PC-3 (cell line): ENCODE results near the gene FAN1. TPM values are rescaled to one million over a fixed set of nuclear protein-coding genes. Genes with fewer than 3 reads are reported as not detected.

Source experiments
- ATAC-seq: fragments of 200-7000 bp; cut with Tn5 transposase; 2 replicates; pipeline ENCODE4 v1.9.1; 2020; ENCODE audit warnings: mild to moderate bottlenecking, moderate library complexity
- BruUV-seq: library from RNA; stranded (reverse); fragments of 400-500 nt; replicated peaks from 2 replicates; lab custom pipeline; 2021; lab: Mats Ljungman, UMichigan
- CTCF ChIA-PET: fragments of 300-600 bp; sonication (Branson Sonifier 250); formaldehyde crosslinking; loops from one replicate; lab custom pipeline; 2022; ENCODE audit warnings: antibody characterized with exemption; lab: Charles Lee
- POLR2A ChIA-PET: fragments of 300-600 bp; sonication (Branson Sonifier 250); formaldehyde crosslinking; loops from one replicate; lab custom pipeline; 2022; ENCODE audit warnings: antibody characterized with exemption; ENCODE audit not compliant: unreplicated experiment; lab: Charles Lee
- DNase-seq: peaks from one replicate; pipeline ENCODE4 v3.0.0-alpha.2; 2015
- H2AFZ ChIP-seq: fragments of 300-600 bp; sonication (generic); 2 replicates; pipeline ENCODE4 v1.6.0; 2016; ENCODE audit warnings: antibody characterized with exemption, low read length
- H3F3A ChIP-seq: fragments of 300-600 bp; sonication (generic); one replicate; pipeline ENCODE4 v1.6.0; 2017; ENCODE audit warnings: antibody characterized with exemption, low read length, control low read depth, mild to moderate bottlenecking; ENCODE audit not compliant: unreplicated experiment
- H3K27ac ChIP-seq: fragments of 300-600 bp; sonication (generic); 2 replicates; pipeline ENCODE4 v1.5.1; 2016; ENCODE audit warnings: mild to moderate bottlenecking, low read length
- H3K27me3 ChIP-seq: fragments of 300-600 bp; sonication (generic); 2 replicates; pipeline ENCODE4 v1.6.1; 2016; ENCODE audit warnings: low read length, mixed read lengths
- H3K36me3 ChIP-seq: fragments of 300-600 bp; sonication (generic); 2 replicates; pipeline ENCODE4 v1.6.1; 2016; ENCODE audit warnings: low read depth, mixed run types, low read length, mixed read lengths
- H3K4me1 ChIP-seq: fragments of 300-600 bp; sonication (generic); 2 replicates; pipeline ENCODE4 v1.5.1; 2016; ENCODE audit warnings: low read length; ENCODE audit not compliant: insufficient read depth
- H3K4me2 ChIP-seq: fragments of 300-600 bp; sonication (generic); 2 replicates; pipeline ENCODE4 v1.6.0; 2016; ENCODE audit warnings: low read length
- H3K4me3 ChIP-seq: fragments of 300-600 bp; sonication (generic); 2 replicates; pipeline ENCODE4 v1.5.1; 2016; ENCODE audit warnings: mild to moderate bottlenecking, low read length, mixed read lengths
- H3K79me2 ChIP-seq: fragments of 300-600 bp; sonication (generic); 2 replicates; pipeline ENCODE4 v1.6.1; 2017; ENCODE audit warnings: low read length, mixed read lengths
- H3K9ac ChIP-seq: fragments of 300-600 bp; sonication (generic); 2 replicates; pipeline ENCODE4 v1.6.0; 2016; ENCODE audit warnings: mild to moderate bottlenecking, low read length
- H3K9me2 ChIP-seq: fragments of 300-600 bp; sonication (generic); replicated peaks from 2 replicates; pipeline ENCODE4 v1.6.1; 2016; ENCODE audit warnings: mixed run types, low read length, mixed read lengths
- H3K9me3 ChIP-seq: fragments of 300-600 bp; sonication (generic); 2 replicates; pipeline ENCODE4 v1.6.1; 2016; ENCODE audit warnings: low read length, mixed read lengths
- H4K20me1 ChIP-seq: fragments of 300-600 bp; sonication (generic); 2 replicates; pipeline ENCODE4 v1.6.1; 2016; ENCODE audit warnings: low read length, mixed read lengths
- CTCF ChIP-seq: fragments of 300-600 bp; sonication (generic); conservative IDR thresholded peaks from 2 replicates; pipeline ENCODE4 v1.5.1; 2017; ENCODE audit warnings: antibody characterized with exemption, low read depth, mild to moderate bottlenecking, low read length
- EZH2 ChIP-seq: fragments of 300-600 bp; sonication (generic); IDR thresholded peaks from one replicate; pipeline ENCODE4 v1.6.1; 2017; ENCODE audit warnings: antibody characterized with exemption, mild to moderate bottlenecking, low read length; ENCODE audit not compliant: unreplicated experiment
- EZH2phosphoT487 ChIP-seq: fragments of 300-600 bp; sonication (generic); IDR thresholded peaks from 2 replicates; pipeline ENCODE4 v1.6.1; 2018; ENCODE audit warnings: mild to moderate bottlenecking, antibody characterized with exemption, low read length, borderline replicate concordance
- intact Hi-C: fragments of 100-400 bp; cut with micrococcal nuclease; formaldehyde crosslinking; loops from 2 replicates; pipeline ENCODE4 v1.9.0; 2023
- total RNA-seq: library from RNA; depleted of rRNA; stranded (reverse); fragments of >200 nt; gene quantifications from 2 replicates; pipeline ENCODE4 v1.2.3, GENCODE V29; 2014

Gene FAN1
- total RNA-seq, 1 experiment from 2014 or later = 16.4 TPM

- no peak overlapping the region for H3K4me2 ChIP-seq
- peaks cover 2% of the 10 kb centered on the region; the same call in 1 of the 2 replicates for H3K36me3 ChIP-seq
- POLR2A ChIA-PET = no interaction called here
- H3K4me3 ChIP-seq = no peak overlapping the region
- H3K9ac ChIP-seq = no peak overlapping the region
- H3K9me2 ChIP-seq = no peaks in the 10 kb centered on the region
- CTCF ChIA-PET = no interaction called here
- TF ChIP-seq EZH2phosphoT487 = no peak
- TF ChIP-seq CTCF = peak; percentile 53
- no peaks in the 10 kb centered on the region for H3K27me3 ChIP-seq
- no peak overlapping the region for H3K27ac ChIP-seq
- BruUV-seq = no TSS peak
- H3K4me1 ChIP-seq = peaks cover 10% of the 10 kb centered on the region; the same call in 1 of the 2 replicates
- intact Hi-C loops = loop anchor here (10.0 kb wide), 1 partner anchor 251 kb away; no protein-coding TSS in a partner anchor
- H3K9me3 ChIP-seq = no peaks in the 10 kb centered on the region
- H3F3A ChIP-seq = no peaks in the 10 kb centered on the region
- no peaks in the 10 kb centered on the region for H4K20me1 ChIP-seq
- no peaks in the 10 kb centered on the region for H3K79me2 ChIP-seq
- H2AFZ ChIP-seq = no peak overlapping the region
- DNase-seq (peak; percentile 23), ATAC-seq (no peak)
Measured at GRCh38 chr15:30905821-30906220, 2.1 kb downstream of the FAN1 start.

GRCh38 chr15:30906366-30906765 is 2.7 kb downstream of the FAN1 start:
- ATAC-seq (no peak), DNase-seq (no peak)
- H3K4me3 ChIP-seq = no peak overlapping the region
- intact Hi-C loops = loop anchor here (10.0 kb wide), 1 partner anchor 252 kb away; no protein-coding TSS in a partner anchor
- no peak overlapping the region for H3K9ac ChIP-seq
- no peaks in the 10 kb centered on the region for H3K9me3 ChIP-seq
- H3K4me2 ChIP-seq = no peak overlapping the region
- H3K36me3 ChIP-seq = peaks cover 2% of the 10 kb centered on the region; the same call in 1 of the 2 replicates
- POLR2A ChIA-PET = no interaction called here
- TF ChIP-seq EZH2 = no peak
- no peak for TF ChIP-seq CTCF
- no peak for TF ChIP-seq EZH2phosphoT487
- H3F3A ChIP-seq = no peaks in the 10 kb centered on the region
- H3K9me2 ChIP-seq = no peaks in the 10 kb centered on the region
- H3K27me3 ChIP-seq = no peaks in the 10 kb centered on the region
- H2AFZ ChIP-seq = no peak overlapping the region
- peaks cover 10% of the 10 kb centered on the region; the same call in 1 of the 2 replicates for H3K4me1 ChIP-seq
- H3K79me2 ChIP-seq = no peaks in the 10 kb centered on the region
- no peaks in the 10 kb centered on the region for H4K20me1 ChIP-seq
- BruUV-seq = no TSS peak
- CTCF ChIA-PET = no interaction called here
- H3K27ac ChIP-seq = no peak overlapping the region

- DNase-seq (no peak), ATAC-seq (no peak)
- no peaks in the 10 kb centered on the region for H3K9me2 ChIP-seq
- no peaks in the 10 kb centered on the region for H3K79me2 ChIP-seq
- no peaks in the 10 kb centered on the region for H4K20me1 ChIP-seq
- no peak overlapping the region for H3K4me3 ChIP-seq
- ChIA-PET POLR2A (no interaction called here), CTCF (no interaction called here)
- no peak overlapping the region for H3K9ac ChIP-seq
- H3K9me3 ChIP-seq = no peaks in the 10 kb centered on the region
- H2AFZ ChIP-seq = no peak overlapping the region
- intact Hi-C loops = no loop called here
- BruUV-seq = no TSS peak
- H3F3A ChIP-seq = no peaks in the 10 kb centered on the region
- H3K36me3 ChIP-seq = peaks cover 27% of the 10 kb centered on the region; the same call in 1 of the 2 replicates
- no peaks in the 10 kb centered on the region for H3K27me3 ChIP-seq
- H3K4me1 ChIP-seq = no peaks in the 10 kb centered on the region
- H3K27ac ChIP-seq = no peak overlapping the region
- H3K4me2 ChIP-seq = no peak overlapping the region
- TF ChIP-seq CTCF (no peak), EZH2phosphoT487 (no peak)
Measured at GRCh38 chr15:30913761-30914160, 10.0 kb downstream of the FAN1 start.
